Esophagus muscularis mucosa (tissue), 3 donors: Measurements from ENCODE around the gene RHOT1.

Experiments used
- CTCF ChIP-seq, 3 experiments: fragments of 200-600 bp in 2 of 3; fragments of 450-650 bp in 1 of 3; sonication (generic) in 2 of 3; IDR thresholded peaks; one replicate each; pipeline ENCODE4 v1.5.1; 2017 to 2019; ENCODE audit warnings: antibody characterized with exemption in 3 of 3, mild to moderate bottlenecking in 2 of 3, moderate library complexity in 1 of 3
- POLR2A ChIP-seq: fragments of 450-650 bp; IDR thresholded peaks from one replicate; pipeline ENCODE4 v1.6.1; 2017; ENCODE audit warnings: antibody characterized with exemption, moderate library complexity, mild to moderate bottlenecking, low read depth

DNA sequence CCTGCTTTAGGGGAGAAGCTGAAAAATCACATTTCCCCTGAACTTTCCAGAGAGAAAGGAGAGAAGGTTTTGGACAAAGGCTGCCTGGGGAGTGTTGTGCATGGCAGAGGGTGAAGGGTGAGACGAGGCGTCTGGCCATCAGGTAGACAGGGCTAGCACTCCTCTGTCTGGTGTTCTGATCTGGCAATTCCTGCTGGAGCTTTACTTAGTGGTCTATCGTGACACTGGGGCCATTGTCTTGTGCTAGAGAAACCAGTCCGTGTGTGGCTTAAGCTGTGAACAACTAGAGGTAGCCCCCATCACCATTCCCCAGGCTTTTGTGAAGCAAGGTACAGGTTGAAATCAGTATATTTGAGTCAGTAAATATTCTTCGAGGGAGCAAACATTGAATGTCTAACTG lies 131.8 kb downstream of the RHOT1 start:
- TF ChIP-seq CTCF (IDR thresholded peaks at IDR 0.05) (no peak), POLR2A (no peak)
